Natural killer cell (primary cell): ENCODE measurements around the gene IBTK. TPM values are rescaled to one million over a fixed set of nuclear protein-coding genes. Genes with fewer than 3 reads are reported as not detected.

Source experiments
- ATAC-seq, 3 donors: fragments of 150-1000 bp in 2 of 3; fragments of 200-7000 bp in 1 of 3; cut with Tn5 transposase; 1 replicate in 1 of 3; 2 replicates in 2 of 3; pipeline ENCODE4 v1.10.0; 2021; ENCODE audit warnings: mild to moderate bottlenecking in 2 of 3, moderate library complexity in 2 of 3
- DNase-seq, 2 donors: peaks; one replicate each; pipeline versions ENCODE4 v3.0.0 to v3.0.0-alpha.2; 2013 to 2021; ENCODE audit warnings: mixed read lengths in 1 of 2
- H3K27ac ChIP-seq: one replicate; pipeline ENCODE4 v1.5.1; 2013; ENCODE audit warnings: mild to moderate bottlenecking, low read length
- H3K27me3 ChIP-seq: one replicate; pipeline ENCODE4 v1.6.1; 2013; ENCODE audit warnings: low read length; ENCODE audit not compliant: control insufficient read depth, insufficient read depth
- H3K36me3 ChIP-seq: one replicate; pipeline ENCODE4 v1.6.1; 2013; ENCODE audit warnings: low read length; ENCODE audit not compliant: control insufficient read depth, insufficient read depth
- H3K4me1 ChIP-seq: one replicate; pipeline ENCODE4 v1.6.1; 2013; ENCODE audit warnings: low read length; ENCODE audit not compliant: control insufficient read depth, insufficient read depth
- H3K4me3 ChIP-seq: one replicate; pipeline ENCODE4 v1.5.1; 2013; ENCODE audit warnings: low read length
- H3K9me3 ChIP-seq: one replicate; pipeline ENCODE4 v1.6.1; 2013; ENCODE audit warnings: low read length; ENCODE audit not compliant: control insufficient read depth, insufficient read depth
- H3K27ac Mint-ChIP-seq, 2 donors: one replicate each; pipeline ENCODE4 v1.8.0; 2022; ENCODE audit warnings: mild to moderate bottlenecking in 2 of 2, mixed read lengths in 2 of 2, moderate library complexity in 1 of 2
- H3K27me3 Mint-ChIP-seq, 2 donors: one replicate each; pipeline ENCODE4 v1.8.0; 2022; ENCODE audit warnings: low read depth in 2 of 2, mixed read lengths in 2 of 2
- H3K36me3 Mint-ChIP-seq: one replicate; pipeline ENCODE4 v1.8.0; 2022; ENCODE audit warnings: mixed read lengths
- H3K4me1 Mint-ChIP-seq, 2 donors: one replicate each; pipeline ENCODE4 v1.8.0; 2022; ENCODE audit warnings: mixed read lengths in 2 of 2
- H3K4me3 Mint-ChIP-seq: one replicate; pipeline ENCODE4 v1.8.0; 2022; ENCODE audit warnings: mild to moderate bottlenecking, moderate library complexity, mixed read lengths
- H3K9me3 Mint-ChIP-seq, 2 donors: one replicate each; pipeline ENCODE4 v1.8.0; 2022; ENCODE audit warnings: mixed read lengths in 2 of 2
- WGBS: methylation state at CpG from one replicate; pipeline ENCODE4 v1.1.7; 2013; ENCODE audit warnings: missing lambda C conversion rate; ENCODE audit not compliant: insufficient coverage; 5-methylcytosine and 5-hydroxymethylcytosine counted together
- intact Hi-C: fragments of 100-400 bp; cut with micrococcal nuclease; formaldehyde crosslinking; loops from one replicate; pipeline ENCODE4 v1.14.2; 2022
- total RNA-seq, 4 donors: library from RNA; stranded (reverse); fragments of 120-200 nt in 1 of 4; gene quantifications; one replicate each; pipeline versions ENCODE4 v1.2.3 to v1.2.4, GENCODE V29; 2013 to 2022
- TF ChIP-seq, protein P1 (sequence below): fragments of 200-600 bp; IDR thresholded peaks from one replicate; pipeline ENCODE4 v1.8.0; 2022; ENCODE audit warnings: antibody characterized with exemption

Gene IBTK
- total RNA-seq, 3 donors from 2014 or later (not counting 1 experiment from before 2014, with no cell fraction given) = 18.3 to 23.5 (median 22.2) TPM

DNA sequence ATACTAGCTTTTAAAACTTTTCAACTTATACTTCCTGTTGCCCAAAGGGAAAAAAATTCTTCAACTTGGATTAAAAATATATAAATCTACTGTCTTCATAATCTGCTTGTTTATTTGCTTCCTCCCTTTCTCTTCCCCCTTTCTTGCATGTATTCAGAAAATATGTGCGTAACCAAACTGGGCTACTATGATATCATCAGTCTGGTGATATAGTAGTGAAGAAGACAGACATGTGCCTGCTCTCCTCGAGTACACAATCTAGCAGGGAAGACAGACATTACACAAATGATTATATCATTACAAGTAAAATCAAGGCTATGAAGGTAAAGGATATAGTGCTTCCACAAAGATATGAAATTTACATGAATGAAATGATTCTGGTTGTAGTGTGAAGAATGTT lies 31.0 kb downstream of the IBTK start:
- WGBS = no CpG with 5 or more reads among the region's 2 CpGs
- Histone ChIP-seq H3K27me3 (no peaks in the 10 kb centered on the region), H3K36me3 (peaks cover 52% of the 10 kb centered on the region), H3K4me1 (no peaks in the 10 kb centered on the region), H3K4me3 (no peak overlapping the region), H3K27ac (no peak overlapping the region), H3K9me3 (no peaks in the 10 kb centered on the region)
- no peak overlapping the region for H3K27ac Mint-ChIP-seq
- DNase-seq = no peak
- H3K4me1 Mint-ChIP-seq = no peaks in the 10 kb centered on the region
- no peaks in the 10 kb centered on the region for H3K27me3 Mint-ChIP-seq
- H3K9me3 Mint-ChIP-seq = no peaks in the 10 kb centered on the region
- TF ChIP-seq, protein P1, sequence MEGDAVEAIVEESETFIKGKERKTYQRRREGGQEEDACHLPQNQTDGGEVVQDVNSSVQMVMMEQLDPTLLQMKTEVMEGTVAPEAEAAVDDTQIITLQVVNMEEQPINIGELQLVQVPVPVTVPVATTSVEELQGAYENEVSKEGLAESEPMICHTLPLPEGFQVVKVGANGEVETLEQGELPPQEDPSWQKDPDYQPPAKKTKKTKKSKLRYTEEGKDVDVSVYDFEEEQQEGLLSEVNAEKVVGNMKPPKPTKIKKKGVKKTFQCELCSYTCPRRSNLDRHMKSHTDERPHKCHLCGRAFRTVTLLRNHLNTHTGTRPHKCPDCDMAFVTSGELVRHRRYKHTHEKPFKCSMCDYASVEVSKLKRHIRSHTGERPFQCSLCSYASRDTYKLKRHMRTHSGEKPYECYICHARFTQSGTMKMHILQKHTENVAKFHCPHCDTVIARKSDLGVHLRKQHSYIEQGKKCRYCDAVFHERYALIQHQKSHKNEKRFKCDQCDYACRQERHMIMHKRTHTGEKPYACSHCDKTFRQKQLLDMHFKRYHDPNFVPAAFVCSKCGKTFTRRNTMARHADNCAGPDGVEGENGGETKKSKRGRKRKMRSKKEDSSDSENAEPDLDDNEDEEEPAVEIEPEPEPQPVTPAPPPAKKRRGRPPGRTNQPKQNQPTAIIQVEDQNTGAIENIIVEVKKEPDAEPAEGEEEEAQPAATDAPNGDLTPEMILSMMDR = no peak
- H3K4me3 Mint-ChIP-seq = no peak overlapping the region
- intact Hi-C loops = no loop called here
- no peak for ATAC-seq
- peaks cover 22% of the 10 kb centered on the region for H3K36me3 Mint-ChIP-seq

DNA sequence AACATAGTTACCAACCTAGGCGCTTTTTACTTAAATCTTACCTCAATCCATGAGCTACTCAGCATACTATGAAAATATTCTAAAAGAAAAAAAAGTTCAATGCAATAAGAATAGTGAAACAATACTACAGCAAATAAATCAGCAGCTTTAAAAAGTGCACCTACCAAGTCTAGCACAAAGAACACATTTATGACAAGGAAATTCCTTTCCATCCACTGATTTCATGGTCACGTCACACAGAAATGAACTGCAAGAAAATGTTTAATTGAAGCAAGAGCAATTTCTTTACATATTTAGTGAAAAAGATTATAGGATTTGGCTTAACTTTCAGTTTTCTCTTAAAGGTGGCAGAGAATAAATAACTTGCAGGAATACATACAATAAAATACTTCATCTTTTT lies 36.2 kb downstream of the IBTK start:
- Histone ChIP-seq H3K27ac (no peak overlapping the region), H3K27me3 (no peaks in the 10 kb centered on the region), H3K36me3 (peaks cover 35% of the 10 kb centered on the region), H3K9me3 (no peaks in the 10 kb centered on the region), H3K4me3 (no peak overlapping the region), H3K4me1 (no peaks in the 10 kb centered on the region)
- WGBS = no CpG with 5 or more reads among the region's 2 CpGs
- ATAC-seq (no peak), DNase-seq (no peak)
- peaks cover 21% of the 10 kb centered on the region for H3K36me3 Mint-ChIP-seq
- H3K4me1 Mint-ChIP-seq = peaks cover 0 to 6% of the 10 kb centered on the region in 2 donors
- H3K27me3 Mint-ChIP-seq = no peaks in the 10 kb centered on the region
- H3K9me3 Mint-ChIP-seq = no peaks in the 10 kb centered on the region
- H3K4me3 Mint-ChIP-seq = no peak overlapping the region
- intact Hi-C loops = no loop called here
- TF ChIP-seq, protein P1 = no peak
- H3K27ac Mint-ChIP-seq = no peak overlapping the region

DNA sequence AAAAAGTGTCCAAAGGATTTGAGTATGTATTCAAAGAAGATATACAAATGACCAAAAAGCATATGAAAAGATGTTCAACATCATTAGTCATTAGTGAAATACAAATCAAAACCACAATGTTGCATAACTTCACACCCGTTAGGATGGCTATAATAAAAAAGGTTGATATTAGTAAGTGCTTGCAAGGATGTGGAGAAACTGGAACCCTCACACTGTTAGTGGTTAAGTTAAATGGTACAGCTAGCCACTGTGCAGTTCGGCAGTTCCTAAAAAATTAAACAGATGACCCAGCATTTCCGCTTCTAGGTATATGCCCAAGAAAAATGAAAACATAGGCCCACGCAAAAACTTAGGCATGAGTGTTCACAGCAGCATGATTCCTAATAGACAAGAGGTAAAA lies 38.6 kb downstream of the IBTK start:
- Histone ChIP-seq H3K4me3 (no peak overlapping the region), H3K27ac (no peak overlapping the region), H3K4me1 (no peaks in the 10 kb centered on the region), H3K9me3 (no peaks in the 10 kb centered on the region), H3K27me3 (no peaks in the 10 kb centered on the region), H3K36me3 (peaks cover 24% of the 10 kb centered on the region)
- intact Hi-C loops = no loop called here
- H3K27me3 Mint-ChIP-seq = no peaks in the 10 kb centered on the region
- H3K27ac Mint-ChIP-seq = peak overlapping the region in 1 of 2 donors; percentile 2
- no peak for DNase-seq
- no peak overlapping the region for H3K4me3 Mint-ChIP-seq
- H3K4me1 Mint-ChIP-seq = peaks cover 4 to 20% of the 10 kb centered on the region in 2 donors
- WGBS = 62% methylated on average over 4 of the region's 4 CpGs
- peaks cover 21% of the 10 kb centered on the region for H3K36me3 Mint-ChIP-seq
- no peak for ATAC-seq
- no peaks in the 10 kb centered on the region for H3K9me3 Mint-ChIP-seq
- TF ChIP-seq, protein P1 = no peak

DNA sequence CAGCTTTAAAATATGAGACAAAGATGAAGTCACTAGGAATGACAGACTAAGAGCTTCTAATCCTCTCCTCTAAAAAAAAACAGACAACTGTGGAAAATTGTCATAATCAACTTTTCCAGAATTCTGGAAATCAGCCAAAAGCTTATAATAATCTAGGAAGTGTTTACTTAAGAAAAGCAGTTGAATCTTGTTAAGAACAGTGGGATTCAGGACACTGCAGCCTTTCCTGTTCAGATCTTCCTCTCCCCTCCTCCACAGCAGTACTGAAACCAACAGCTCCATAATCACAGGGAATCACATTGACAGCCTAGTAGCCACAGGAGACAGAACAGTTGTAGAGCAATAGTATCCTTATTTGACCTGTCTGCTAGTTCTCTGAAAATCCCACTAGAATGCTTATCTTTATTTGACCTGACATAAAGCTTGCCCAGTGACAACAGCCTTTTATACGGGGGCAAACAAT lies 41.6 kb downstream of the IBTK start:
- H3K4me1 ChIP-seq = no peaks in the 10 kb centered on the region
- peaks cover 33% of the 10 kb centered on the region for H3K36me3 ChIP-seq
- 100% methylated on average over 1 of the region's 1 CpG for WGBS
- Mint-ChIP-seq H3K4me3 (no peak overlapping the region), H3K27me3 (no peaks in the 10 kb centered on the region), H3K36me3 (peaks cover 21% of the 10 kb centered on the region), H3K9me3 (no peaks in the 10 kb centered on the region), H3K27ac (no peak overlapping the region), H3K4me1 (peaks cover 4 to 22% of the 10 kb centered on the region in 2 donors)
- H3K9me3 ChIP-seq = no peaks in the 10 kb centered on the region
- H3K4me3 ChIP-seq = no peak overlapping the region
- TF ChIP-seq, protein P1 = no peak
- H3K27me3 ChIP-seq = no peaks in the 10 kb centered on the region
- H3K27ac ChIP-seq = no peak overlapping the region
- ATAC-seq (no peak), DNase-seq (no peak)
- intact Hi-C loops = no loop called here
